ENCODE measurements around the gene PLCXD1. TPM values are rescaled to one million over a fixed set of nuclear protein-coding genes. Genes with fewer than 3 reads are reported as not detected.

The PLCXD1 gene
- total RNA-seq, 1 donor from 2014 or later, result 52.4 TPM

- Mint-ChIP-seq H3K27ac (ENCODE audit: unreplicated experiment) (peak overlapping the region; percentile 35), H3K4me1 (no peaks in the 10 kb centered on the region), H3K9me3 (no peaks in the 10 kb centered on the region), H3K4me3 (peak overlapping the region; percentile 77), H3K27me3 (ENCODE audit: low read depth) (peaks cover 3% of the 10 kb centered on the region), H3K36me3 (ENCODE audit: low read depth) (peaks cover 21% of the 10 kb centered on the region)
- DNase-seq (ENCODE audit: low read depth, low spot score), result no peak
- no peak for TF ChIP-seq CTCF (conservative IDR thresholded peaks at IDR 0.05)
These were observed 30.3 kb downstream of the PLCXD1 start for GRCh38 chrX:311156-312129.

GRCh38 chrX:312621-313331, 31.6 kb downstream of the PLCXD1 start:
- Mint-ChIP-seq H3K4me3 (no peak overlapping the region), H3K9me3 (no peaks in the 10 kb centered on the region), H3K36me3 (ENCODE audit: low read depth) (peaks cover 18% of the 10 kb centered on the region), H3K27me3 (ENCODE audit: low read depth) (peaks cover 4% of the 10 kb centered on the region), H3K4me1 (peaks cover under 1% of the 10 kb centered on the region), H3K27ac (ENCODE audit: unreplicated experiment) (no peak overlapping the region)
- DNase-seq (ENCODE audit: low read depth, low spot score), result no peak
- no peak for TF ChIP-seq CTCF (conservative IDR thresholded peaks at IDR 0.05)

- TF ChIP-seq CTCF (conservative IDR thresholded peaks at IDR 0.05), result no peak
- H3K27me3 Mint-ChIP-seq (ENCODE audit: low read depth), result peaks cover 10% of the 10 kb centered on the region
- no peak overlapping the region for H3K27ac Mint-ChIP-seq (ENCODE audit: unreplicated experiment)
- H3K36me3 Mint-ChIP-seq (ENCODE audit: low read depth), result peaks cover 20% of the 10 kb centered on the region
- peaks cover 4% of the 10 kb centered on the region for H3K9me3 Mint-ChIP-seq
- H3K4me1 Mint-ChIP-seq, result peaks cover 6% of the 10 kb centered on the region
- DNase-seq (ENCODE audit: low read depth, low spot score), result no peak
- H3K4me3 Mint-ChIP-seq, result peak overlapping the region; percentile 54
These were observed 32.4 kb downstream of the PLCXD1 start for GRCh38 chrX:313546-313945.

GRCh38 chrX:314049-314448, 32.9 kb downstream of the PLCXD1 start:
- Mint-ChIP-seq H3K27me3 (ENCODE audit: low read depth) (peaks cover 10% of the 10 kb centered on the region), H3K4me3 (no peak overlapping the region), H3K4me1 (peaks cover 6% of the 10 kb centered on the region), H3K9me3 (peaks cover 4% of the 10 kb centered on the region), H3K36me3 (ENCODE audit: low read depth) (peaks cover 20% of the 10 kb centered on the region), H3K27ac (ENCODE audit: unreplicated experiment) (no peak overlapping the region)
- DNase-seq (ENCODE audit: low read depth, low spot score), result no peak
- TF ChIP-seq CTCF (conservative IDR thresholded peaks at IDR 0.05), result no peak

GRCh38 chrX:314781-315595, 33.8 kb downstream of the PLCXD1 start:
- no peak for DNase-seq (ENCODE audit: low read depth, low spot score)
- H3K4me1 Mint-ChIP-seq, result peaks cover 6% of the 10 kb centered on the region
- H3K27ac Mint-ChIP-seq (ENCODE audit: unreplicated experiment), result no peak overlapping the region
- no peak for TF ChIP-seq CTCF (conservative IDR thresholded peaks at IDR 0.05)
- no peak overlapping the region for H3K4me3 Mint-ChIP-seq
- H3K27me3 Mint-ChIP-seq (ENCODE audit: low read depth), result peaks cover 10% of the 10 kb centered on the region
- H3K9me3 Mint-ChIP-seq, result peaks cover 4% of the 10 kb centered on the region
- peaks cover 15% of the 10 kb centered on the region for H3K36me3 Mint-ChIP-seq (ENCODE audit: low read depth)

Data from neural crest cell (in vitro differentiated cells).